ENCODE data around the gene PRRC2C. TPM values are rescaled to one million over a fixed set of nuclear protein-coding genes. Genes with fewer than 3 reads are reported as not detected.

Gene PRRC2C
- total RNA-seq, 1 donor from 2014 or later, result 64.6 TPM

DNA sequence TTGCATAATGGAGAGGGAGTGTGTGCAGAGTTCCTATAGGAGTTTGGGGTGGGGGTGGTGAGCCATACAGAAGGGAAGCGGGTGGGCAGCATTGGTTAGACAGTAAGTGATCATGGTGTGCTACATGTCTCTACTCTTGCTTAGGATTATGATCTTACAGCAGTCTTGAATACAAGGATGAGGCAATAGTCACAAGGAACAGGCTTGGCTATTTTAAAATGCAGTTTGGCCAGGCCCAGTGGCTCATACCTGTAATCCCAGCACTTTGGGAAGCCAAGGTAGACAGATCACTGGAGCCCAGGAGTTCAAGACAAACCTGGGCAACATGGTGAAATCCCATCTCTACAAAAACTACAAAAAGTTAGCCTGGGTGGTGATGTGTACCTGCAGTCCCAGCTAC, 154.9 kb downstream of the PRRC2C start:
- no peak for DNase-seq

- no peak for DNase-seq
Observed at GRCh38 chr1:171641076-171641864, 155.9 kb downstream of the PRRC2C start.

GRCh38 chr1:171642197-171642596, 156.9 kb downstream of the PRRC2C start:
- DNase-seq, result no peak

Small RNAs within 50 kb of the gene (small RNA-seq; reads per million reads assigned to genes)
- not detected for gene CYCSP53 (ENCODE audit: low replicate concordance)

Other genes starting within 250 kb of the PRRC2C start
- 11.9 TPM for gene FMO1, start 237.0 kb upstream of the PRRC2C start, total RNA-seq
- gene FMO4, start 171.3 kb upstream of the PRRC2C start, total RNA-seq, result 4.5 TPM
- gene MYOCOS, start 136.7 kb downstream of the PRRC2C start, total RNA-seq, result not detected
- 0.30 TPM for gene MYOC, start 167.2 kb downstream of the PRRC2C start, total RNA-seq